GM04504 (cell line): ENCODE measurements around the gene DBT.
"Not testable (repeated sequence)": the region's sequence is repeated elsewhere in the genome, so short reads cannot be mapped to it uniquely, and the experiment has no call there.

Experiments used
- DNase-seq: peaks from one replicate; pipeline ENCODE4 v3.0.0-alpha.2; 2012; ENCODE audit warnings: low read depth

Gene DBT

DNA sequence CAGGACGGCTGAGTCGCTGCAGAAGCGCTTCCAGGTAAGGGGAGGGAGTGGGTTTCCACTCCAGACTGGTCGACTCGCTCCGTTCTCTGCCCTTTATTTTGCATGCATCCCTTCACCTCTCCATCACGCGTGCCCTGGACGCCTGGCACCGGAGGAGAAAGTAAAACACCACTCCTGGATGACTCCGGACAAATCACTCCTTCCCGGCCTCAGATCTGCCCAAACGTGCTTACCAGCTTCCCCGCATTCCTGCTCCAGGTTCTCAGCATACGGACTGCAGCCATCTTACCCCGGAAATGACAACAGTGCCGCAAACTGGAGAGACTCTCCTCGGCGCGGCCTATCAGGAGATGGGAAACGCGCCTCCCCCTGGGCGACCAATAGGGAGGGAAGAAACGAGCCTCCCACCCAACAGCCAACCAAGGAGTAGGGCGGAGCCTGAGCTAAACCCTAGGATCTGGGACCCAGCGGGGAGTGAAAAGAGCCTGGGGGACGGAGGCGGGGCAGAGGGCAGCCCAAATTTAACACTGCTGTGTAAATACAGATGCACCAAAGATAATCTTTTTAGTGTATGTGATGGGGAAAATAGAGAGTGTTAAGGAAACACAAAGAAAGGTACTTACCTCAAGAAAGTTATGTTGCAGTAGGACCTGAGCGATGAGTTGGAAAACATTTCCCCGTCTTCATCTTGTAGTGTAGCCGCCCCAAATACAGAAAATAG lies at the start of gene DBT:
TSS of gene DBT (minus strand) at position 298 of the 721 bp plus-strand sequence. CDS start at position 284, 14 bp downstream.
- DNase-seq: peak; percentile 86

DNA sequence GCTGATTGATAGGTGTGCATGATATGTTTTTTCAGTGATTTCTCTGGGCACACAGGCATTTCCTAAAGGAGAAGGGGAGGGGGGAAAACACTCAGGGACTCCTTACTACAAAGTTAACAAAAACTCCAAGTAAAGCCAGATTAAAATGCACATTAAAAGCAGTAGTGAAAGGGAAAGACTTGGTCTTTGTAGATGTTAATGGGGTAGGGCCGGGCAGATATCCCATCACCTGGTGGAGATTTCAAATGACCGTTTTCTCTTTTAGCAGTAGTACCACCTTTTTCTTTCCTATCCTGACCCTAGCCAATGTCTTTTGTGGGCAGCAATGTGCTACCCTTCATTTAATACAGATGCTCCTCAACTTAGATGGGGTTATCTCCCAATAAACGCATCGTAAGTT lies 48.9 kb upstream of the DBT start:
- DNase-seq: no peak

DNA sequence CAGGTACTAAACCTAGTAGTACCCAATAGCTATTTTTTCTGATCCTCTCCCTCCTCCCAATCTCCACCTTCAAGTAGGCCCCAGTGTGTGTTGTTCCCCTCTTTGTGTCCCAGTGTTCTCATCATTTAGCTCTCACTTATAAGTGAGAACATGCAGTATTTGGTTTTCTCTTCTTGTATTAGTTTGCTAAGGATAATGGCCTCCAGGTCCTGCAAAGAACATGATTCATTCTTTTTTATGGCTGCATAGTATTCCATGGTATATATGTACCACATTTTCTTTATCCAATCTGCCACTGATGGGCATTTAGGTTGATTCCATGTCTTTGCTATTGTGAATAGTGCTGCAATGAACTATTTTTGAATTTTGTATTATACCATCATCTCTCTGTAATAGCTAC lies 47.4 kb upstream of the DBT start:
- DNase-seq: not testable (repeated sequence)

DNA sequence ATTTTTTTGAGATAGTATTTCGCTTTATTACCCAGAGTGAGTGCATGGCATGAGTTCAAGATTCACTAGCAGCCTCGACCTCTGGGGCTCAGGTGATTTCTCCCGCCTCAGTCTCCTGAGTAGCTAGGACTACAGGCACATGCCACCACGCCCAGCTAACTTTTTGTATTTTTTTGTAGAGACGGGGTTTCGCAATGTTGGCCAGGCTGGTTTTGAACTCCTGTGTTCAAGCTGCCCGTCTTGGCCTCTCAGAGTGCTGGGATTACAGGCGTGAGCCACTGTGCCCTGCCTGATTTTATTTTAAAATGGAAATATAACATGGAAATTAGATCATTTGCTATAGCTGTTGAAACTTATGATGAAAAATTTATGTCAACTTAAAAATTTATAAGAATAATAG lies 46.5 kb upstream of the DBT start:
- DNase-seq: no peak

DNA sequence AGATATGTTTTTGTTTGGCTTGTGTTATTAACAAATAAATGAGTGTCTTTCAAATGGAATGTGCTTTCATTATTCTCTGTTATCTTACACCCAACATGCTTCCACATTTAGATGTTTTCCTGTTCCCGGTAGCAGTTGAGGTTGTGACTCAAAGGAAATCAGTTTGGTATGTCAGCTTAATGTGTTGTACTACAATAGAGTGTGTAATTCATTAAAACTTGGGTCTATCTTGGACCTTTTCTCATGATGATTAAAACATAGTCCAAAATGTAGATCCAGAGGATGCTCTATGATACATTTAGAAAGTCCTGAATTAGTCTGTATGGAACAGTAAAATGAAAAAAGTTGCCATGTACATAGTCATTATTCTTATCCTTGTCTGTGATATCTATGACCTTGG lies 43.1 kb upstream of the DBT start:
- no peak for DNase-seq

DNA sequence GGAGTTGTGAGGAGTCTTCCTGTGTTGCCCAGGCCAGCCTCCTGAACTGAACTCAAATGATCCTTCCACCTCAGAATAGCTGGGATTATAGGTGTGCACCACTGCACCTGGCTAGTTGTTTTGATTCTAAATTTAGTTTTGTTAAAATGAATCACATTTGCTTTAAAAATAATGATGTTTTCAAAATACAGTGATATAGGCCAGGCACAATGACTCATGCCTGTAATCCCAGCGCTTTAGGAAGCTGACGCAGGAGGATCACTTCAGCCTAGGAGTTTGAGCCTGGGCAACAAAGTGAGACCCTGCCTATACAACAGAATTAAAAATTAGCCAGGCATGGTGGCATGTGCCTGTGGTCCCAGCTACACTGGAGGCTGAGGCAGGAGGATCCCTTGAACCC lies 40.7 kb upstream of the DBT start:
- DNase-seq: no peak

DNA sequence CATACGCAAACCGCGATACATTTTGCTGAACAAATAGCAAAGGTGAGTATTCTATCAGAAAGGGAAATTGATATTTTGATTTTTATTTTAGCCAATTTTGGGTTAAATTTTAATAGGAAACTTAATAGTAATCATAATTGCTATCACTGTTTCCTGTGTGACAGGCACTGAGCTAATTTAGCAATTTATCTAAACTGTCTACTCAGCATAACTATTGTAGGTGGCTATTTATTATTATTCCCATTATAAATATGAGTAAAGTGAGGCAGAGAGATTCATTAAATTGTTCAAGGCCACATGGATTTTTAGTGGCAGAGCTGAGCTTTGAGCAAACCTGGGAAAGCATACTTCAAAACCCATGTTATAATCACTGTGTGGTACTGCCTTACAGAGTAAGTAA lies 37.5 kb upstream of the DBT start:
- no peak for DNase-seq

DNA sequence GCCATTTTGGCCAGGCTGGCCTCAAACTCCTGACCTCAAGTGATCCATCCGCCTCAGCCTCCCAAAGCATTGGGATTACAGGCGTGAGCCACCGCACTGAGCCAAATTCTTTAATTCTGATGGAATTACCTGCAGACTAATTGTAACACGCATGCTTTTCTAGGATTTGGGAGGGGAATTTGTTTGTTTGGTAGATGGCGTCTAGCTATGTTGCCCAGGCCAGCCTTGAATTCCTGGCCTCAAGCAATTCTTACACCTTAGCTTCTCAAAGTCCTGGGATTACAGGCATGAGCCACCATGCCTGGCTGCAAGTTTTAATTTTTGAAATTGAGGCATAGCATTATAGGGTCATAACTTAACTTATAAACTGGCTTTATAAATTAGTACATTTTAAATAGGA lies 35.0 kb upstream of the DBT start:
- DNase-seq: no peak

DNA sequence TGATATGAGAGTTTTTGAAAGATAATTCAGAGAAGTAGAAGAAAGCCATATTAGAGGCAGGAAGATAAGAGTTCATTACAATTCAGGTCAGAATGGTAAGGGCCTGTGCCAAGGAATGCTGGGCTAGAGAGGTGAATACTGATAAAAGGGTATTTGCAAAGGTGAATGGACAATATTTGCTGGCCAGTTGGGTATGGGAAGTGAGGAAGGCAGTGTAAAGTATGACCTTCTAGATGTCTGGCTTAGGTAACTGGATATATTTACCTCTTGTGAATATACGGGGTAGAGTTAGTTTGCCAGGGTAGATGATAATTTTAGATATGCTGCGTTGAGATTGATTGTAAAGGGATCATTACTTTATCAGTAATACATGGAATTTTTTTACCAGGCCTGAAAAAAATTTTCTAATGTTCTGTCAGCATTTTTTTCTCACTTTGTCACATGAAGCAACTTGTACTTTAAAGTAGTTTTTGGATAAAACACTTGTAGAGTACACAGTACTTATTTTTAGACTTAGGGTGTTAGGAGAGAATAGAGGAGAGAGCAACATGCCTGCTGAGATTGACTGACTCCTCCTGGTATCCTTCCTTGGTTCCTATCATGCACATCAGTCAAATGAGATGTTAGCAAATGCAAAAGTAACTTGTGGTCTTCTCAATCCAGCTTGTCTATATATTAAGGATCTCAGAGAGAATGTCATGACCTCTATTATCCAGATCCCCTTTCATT lies 30.5 kb upstream of the DBT start:
- no peak for DNase-seq

DNA sequence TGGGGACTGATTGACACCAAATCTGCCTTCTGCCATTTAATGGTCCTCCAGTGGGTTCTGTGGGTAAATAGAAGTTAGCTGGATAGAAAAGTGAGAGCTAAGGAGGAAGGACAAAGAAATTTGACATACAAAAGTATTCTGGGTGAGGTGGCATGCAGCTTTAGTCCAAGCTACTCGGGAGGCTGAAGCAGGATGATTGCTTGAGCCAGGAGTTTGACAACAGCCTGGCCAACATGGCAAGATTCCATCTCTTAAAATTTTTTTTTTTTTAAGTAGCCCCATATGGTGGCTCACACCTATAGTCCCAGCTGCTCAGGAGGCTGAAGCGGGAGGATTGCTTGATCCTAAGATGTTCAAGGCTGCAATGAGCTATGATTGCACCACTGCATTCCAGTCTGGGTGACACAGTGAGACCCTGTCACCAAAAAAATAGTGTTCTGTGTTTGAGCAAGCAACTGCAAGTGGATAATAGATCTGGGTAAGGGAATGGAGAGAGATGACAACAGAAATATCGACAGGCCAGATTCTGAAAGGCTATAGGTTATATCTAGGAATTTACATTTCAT lies 29.8 kb upstream of the DBT start:
- DNase-seq: no peak

DNA sequence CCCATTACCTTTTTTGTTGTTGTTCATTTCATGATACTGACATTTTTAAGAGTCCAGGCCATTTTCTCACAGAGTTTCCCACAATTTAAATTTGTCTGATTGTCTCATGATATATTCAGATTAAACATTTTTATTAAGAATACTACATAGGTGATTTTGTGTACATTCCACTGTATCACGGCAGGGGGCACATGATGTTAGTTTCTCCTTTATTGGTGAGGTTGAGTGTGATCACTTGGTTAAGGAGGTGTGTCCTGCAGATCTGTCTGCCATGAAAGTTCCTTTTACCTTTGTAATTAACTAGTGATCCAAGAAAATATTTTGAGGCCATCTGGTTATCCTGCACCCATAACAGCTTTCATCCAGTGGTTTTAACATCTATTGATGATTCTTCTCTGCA lies 28.2 kb upstream of the DBT start:
- no peak for DNase-seq

DNA sequence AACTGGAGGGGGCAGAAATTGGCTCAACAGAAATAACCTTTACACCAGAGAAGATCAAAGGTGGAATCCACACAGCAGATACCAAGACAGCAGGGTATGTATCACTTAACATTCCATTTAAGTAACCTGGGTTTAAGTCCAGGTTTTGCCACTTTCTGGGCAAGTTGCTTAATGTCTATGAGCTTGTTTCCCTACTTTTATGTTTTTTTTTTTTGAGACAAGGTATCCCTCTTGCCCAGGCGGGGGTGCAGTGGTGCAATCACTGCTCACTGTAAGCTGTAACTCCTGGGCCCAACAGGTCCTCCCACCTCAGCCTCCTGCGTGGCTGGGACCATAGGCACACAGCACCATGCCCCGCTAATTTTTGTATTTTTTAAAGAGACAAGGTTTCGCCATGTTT lies 18.6 kb upstream of the DBT start:
- DNase-seq: no peak

DNA sequence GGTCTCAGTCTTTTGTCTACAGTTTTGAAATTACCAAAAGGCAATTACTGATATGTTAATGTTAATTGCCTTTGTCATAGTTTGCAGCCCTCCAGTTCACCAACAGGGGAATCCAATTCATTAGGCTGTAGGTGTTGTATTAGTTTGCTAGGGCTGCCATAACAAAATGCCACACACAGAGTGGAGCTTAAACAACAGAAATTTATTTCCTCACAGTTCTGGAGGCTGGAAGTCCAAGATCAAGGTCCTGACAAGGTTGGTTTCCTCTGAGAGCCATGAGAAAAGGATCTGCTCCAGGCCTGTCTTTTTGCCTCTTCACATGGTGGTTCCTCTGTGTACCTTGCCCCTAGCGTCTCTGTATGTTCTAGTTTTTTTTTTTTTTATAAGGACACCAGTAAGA lies 17.6 kb upstream of the DBT start:
- no peak for DNase-seq

DNA sequence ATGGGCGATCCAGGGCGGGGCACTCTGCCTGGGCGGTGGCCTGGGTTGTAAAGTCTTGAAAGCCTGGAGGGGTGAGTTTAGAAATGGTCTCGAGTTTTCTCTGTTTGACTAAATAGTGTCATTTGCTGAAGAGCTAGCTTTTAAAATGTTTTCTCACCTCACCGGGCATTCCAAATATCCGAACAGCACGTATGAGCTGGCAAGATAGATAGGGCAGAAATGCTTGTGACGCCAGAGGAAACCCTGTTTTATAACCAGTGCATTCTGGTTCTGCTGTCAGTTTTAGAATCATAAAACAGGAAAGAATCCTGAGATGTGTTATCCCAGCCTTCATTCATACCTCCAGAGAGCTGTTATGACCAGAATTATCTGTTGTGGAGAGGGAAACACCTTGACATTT lies 17.1 kb upstream of the DBT start:
- DNase-seq: no peak

DNA sequence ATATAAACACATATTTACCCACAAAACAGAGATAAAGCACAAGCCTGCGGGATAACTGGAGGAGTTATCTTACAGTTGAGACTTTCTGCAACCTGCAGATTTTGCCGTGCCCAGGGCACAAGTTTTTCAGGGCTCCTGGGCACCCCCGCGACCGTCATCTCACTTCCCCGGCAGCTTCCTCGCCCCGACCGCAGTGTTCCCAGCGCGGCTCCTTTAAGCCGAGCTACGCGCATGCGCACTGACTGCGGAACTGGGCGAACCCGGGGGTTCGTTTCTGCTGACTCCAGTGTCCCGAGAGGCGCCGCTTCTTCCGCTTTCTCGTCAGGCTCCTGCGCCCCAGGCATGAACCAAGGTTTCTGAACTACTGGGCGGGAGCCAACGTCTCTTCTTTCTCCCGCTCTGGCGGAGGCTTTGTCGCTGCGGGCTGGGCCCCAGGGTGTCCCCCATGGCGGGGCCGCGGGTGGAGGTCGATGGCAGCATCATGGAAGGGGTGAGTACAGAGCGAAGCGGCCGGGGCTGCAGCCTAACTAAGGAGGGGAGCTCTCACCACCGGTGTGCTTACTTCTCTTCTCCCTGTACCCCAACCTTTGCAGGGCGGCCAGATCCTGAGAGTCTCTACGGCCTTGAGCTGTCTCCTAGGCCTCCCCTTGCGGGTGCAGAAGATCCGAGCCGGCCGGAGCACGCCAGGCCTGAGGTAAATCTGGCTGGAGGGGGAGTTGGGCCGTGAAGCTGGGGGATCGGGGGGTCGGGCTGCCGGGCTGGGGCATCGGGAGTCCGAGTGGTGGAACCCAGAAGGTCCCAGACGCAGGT lies 16.5 kb upstream of the DBT start, which contains the start of gene RTCA:
TSS of gene RTCA (plus strand) at position 286 of the 810 bp plus-strand sequence. CDS start at position 446, 160 bp downstream.
- DNase-seq: peak; percentile 89

DNA sequence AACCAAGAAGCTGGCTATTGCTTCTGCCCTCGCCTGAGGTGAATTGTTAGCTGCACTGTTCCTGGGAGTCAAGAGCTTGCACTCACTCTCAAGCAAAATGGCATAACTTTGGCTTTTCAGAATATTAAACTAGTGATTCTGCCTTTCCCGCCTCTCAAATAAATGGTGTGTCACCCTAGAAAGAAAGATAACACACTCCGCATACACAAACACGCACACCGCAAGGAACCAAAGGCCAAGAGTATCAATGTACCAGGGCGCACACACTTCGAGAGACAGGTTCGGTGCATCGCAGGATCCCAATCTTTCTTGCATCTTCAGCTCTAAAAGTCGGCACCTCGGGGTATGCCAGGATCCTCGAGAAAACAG lies 15.9 kb upstream of the DBT start:
- no peak for DNase-seq

DNA sequence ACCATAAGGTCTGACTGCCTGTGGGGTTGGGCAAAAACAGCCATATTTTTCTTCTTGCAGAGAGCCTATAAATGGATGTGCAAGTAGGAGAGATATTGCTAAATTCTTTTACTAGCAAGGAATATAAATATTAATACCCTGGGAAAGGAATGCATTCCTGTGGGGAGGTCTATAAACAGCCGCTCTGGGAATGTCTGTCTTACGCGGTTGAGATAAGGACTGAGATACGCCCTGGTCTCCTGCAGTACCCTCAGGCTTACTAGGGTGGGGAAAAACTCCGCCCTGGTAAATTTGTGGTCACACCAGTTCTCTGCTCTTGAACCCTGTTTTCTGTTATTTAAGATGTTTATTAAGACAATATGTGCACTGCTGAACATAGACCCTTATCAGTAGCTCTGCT lies 14.4 kb upstream of the DBT start:
- DNase-seq: not testable (repeated sequence)

DNA sequence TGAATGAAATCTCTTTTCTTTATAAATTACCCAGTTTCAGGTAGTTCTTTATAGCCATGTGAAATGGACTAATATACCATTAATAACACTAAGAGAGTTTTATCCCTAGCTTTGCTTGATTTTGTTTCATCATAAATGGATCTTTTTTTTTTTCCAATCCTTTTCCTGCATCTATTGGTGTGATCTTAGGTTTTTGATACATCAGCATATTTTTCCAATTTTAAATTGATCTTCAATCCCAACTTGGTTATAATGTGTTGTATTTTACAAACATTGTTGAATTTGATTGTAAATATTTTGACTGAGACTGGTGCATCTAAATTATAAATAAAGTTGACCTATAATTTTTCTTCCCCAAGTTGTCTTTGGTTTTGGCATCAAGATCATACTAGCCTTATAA lies 12.1 kb upstream of the DBT start:
- no peak for DNase-seq

DNA sequence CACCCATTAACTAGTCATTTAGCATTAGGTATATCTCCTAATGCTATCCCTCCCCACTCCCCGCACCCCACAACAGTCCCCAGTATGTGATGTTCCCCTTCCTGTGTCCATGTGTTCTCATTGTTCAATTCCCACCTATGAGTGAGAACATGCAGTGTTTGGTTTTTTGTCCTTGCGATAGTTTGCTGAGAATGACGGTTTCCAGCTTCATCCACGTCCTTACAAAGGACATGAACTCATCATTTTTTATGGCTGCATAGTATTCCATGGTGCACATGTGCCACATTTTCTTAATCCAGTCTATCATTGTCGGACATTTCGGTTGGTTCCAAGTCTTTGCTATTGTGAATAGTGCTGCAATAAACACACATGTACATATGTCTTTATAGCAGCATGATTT lies 8.8 kb upstream of the DBT start:
- DNase-seq: not testable (repeated sequence)

DNA sequence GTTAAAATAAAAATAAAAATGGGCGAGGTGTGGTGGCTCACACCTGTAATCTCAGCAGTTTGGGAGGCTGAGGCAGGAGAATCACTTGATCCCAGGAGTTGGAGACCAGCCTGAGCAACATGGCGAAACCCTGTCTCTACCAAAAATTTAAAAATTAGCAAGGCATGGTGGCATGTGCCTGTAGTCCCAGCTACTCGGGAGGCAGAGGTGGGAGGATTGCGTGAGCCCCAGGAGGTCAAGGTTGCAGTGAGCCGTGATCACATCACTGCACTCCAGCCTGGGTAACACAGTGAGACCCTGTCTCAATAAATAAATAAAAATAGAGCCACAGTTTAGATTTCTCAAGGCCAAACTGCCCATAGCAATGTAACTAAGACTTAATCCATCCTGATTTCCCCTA lies 6.6 kb upstream of the DBT start:
- not testable (repeated sequence) for DNase-seq

DNA sequence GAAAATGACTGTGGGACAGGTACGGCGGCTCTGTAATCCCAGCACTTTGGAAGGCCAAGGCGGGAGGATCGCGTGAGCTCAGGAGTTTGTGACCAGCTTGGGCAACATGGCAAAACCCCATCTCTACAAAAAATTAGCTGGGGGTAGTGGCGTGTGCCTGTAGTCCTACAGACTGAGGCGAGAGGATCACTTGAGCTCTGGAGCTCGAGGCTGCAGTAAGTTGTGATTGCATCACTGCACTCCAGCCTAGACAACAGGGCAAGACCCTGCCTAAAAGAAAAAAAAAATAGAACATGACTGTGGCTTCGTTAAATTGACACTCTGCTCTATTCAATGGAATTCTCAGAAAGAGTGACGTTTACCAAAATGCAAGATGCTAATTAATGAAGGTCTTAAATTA lies 3.9 kb upstream of the DBT start:
- DNase-seq: no peak

DNA sequence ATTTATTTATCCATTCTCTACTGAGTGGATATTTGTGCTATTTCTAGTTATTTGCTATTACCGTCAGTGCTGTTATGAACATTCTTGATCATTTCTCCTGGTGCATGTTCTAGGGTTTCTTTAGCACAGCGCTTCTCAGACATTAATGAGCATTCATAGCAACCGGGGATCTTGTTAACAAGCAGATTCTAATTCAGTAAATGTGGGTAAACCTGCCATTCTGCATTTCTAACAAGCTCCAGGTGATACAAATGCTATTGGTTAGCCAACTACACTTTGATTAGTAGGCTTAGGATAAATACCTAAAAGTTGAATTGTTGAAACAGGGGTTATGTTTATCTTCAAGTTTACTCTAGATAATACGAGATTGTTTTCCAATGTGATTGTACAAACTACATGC lies 3.3 kb upstream of the DBT start:
- DNase-seq: no peak

DNA sequence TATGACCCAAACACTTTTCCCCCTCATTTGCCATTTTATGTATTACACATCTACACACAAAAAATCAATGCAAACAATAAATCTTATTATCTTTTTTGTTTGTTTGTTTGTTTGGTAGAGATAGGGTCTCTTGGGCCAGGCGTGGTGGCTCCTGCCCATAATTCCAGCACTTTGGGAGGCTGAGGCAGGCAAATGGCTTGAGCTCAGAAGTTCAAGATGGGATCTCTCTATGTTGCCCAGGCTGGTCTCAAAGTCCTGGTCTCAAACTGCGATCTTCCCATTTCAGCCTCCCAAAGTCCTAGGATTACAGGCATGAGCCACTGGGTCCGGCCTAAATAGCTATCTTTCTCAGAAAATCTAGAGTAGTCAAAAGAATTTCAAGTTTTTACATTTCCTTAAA lies 1.2 kb upstream of the DBT start:
- no peak for DNase-seq
